ENCODE results near the gene ARF1. TPM values are rescaled to one million over a fixed set of nuclear protein-coding genes. Genes with fewer than 3 reads are reported as not detected.

The ARF1 gene
- polyA plus RNA-seq, 1 donor (not counting 4 experiments of a cell fraction or from before 2014, with no cell fraction given), result 295 TPM

DNA sequence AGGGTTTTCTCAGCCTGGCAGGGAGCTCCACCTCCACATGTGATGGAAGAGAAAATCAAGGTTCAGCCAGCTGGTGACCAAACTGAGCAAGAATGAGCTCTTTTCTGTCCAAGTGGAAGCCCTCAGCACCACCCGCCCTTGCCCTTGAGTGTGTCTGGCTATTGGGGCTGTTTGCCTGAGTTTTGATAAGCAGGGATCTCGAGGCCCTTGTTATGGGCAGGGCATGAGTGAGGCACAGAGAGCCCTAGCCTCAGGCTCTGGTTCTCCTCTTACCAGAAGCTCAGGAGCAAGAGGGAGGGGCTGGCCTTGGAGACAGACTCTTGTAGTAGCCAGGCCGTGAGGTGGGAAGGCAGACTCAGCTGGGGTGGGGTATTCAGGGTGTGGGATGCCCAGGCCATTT is 37.5 kb upstream of the ARF1 start:
- no peaks in the 10 kb centered on the region for H4K20me1 ChIP-seq (ENCODE audit: control insufficient read depth, extremely low read depth, insufficient read depth, low read length)
- peaks cover 2% of the 10 kb centered on the region for H3K9me3 ChIP-seq (ENCODE audit: control insufficient read depth, low read depth, low read length)
- TF ChIP-seq CTCF (optimal IDR thresholded peaks at IDR 0.05 in 1 of 3, IDR thresholded peaks at IDR 0.05 in 1 of 3, conservative IDR thresholded peaks at IDR 0.05 in 1 of 3; ENCODE audit: extremely low read depth in 1 of 3, insufficient read depth in 2 of 3, low read length in 3 of 3) (no peak), EZH2 (IDR thresholded peaks at IDR 0.05; ENCODE audit: low read length) (no peak)
- no peak overlapping the region for H3K4me3 ChIP-seq (ENCODE audit: control insufficient read depth in 2 of 3, extremely low read depth in 1 of 3, insufficient read depth in 2 of 3, low read depth in 1 of 3, low read length in 3 of 3)
- no peaks in the 10 kb centered on the region for H3K9me1 ChIP-seq (ENCODE audit: control insufficient read depth, extremely low read depth, insufficient read depth, low read length)
- peaks cover 12% of the 10 kb centered on the region for H3K27me3 ChIP-seq (ENCODE audit: control insufficient read depth, extremely low read depth, insufficient read depth, low read length)
- no peak for FAIRE-seq
- DNase-seq (ENCODE audit: low read depth, low spot score), result no peak
- no peak overlapping the region for H3K9ac ChIP-seq (ENCODE audit: control insufficient read depth, extremely low read depth, insufficient read depth, low read length)
- H3K79me2 ChIP-seq (ENCODE audit: control insufficient read depth, insufficient read depth, low read length), result no peaks in the 10 kb centered on the region
- dilution Hi-C loops (cut with MboI; ENCODE audit: extremely low pct_ligation_motif_present, low sequenced_read_pairs), result no loop called here
- no peak overlapping the region for H3K27ac ChIP-seq (ENCODE audit: control insufficient read depth, insufficient read depth, low read length)
- H2AFZ ChIP-seq (ENCODE audit: control insufficient read depth, low read length), result no peak overlapping the region
- no peak overlapping the region for H3K4me2 ChIP-seq (ENCODE audit: control insufficient read depth, extremely low read depth, insufficient read depth, low read depth, low read length)
- H3K36me3 ChIP-seq (ENCODE audit: control insufficient read depth in 2 of 2, extremely low read depth in 1 of 2, insufficient read depth in 2 of 2, low read length in 2 of 2), result no peaks in the 10 kb centered on the region
- H3K4me1 ChIP-seq (ENCODE audit: control insufficient read depth, extremely low read depth, insufficient read depth, low read length), result no peaks in the 10 kb centered on the region

DNA sequence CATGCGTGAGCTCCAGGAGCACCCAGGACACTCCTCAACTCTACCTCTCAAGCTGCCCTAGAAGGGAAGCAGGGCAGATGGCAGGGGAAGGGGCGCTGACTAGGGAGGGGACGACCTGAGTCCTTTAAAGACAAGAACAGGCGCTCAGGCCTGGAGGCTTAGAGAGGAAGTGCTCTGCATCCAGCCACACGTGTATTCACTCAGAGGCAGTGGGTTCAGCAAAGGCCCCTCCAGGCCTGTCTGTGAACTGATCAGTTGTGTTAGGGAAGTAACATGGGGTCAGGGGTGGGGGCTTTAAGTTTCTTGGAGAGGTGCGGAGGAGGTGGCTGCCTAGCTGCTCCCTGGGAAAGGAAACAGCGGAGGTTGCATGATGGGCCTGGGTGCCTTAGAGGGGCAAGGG is 37.1 kb upstream of the ARF1 start:
- no peak for DNase-seq (ENCODE audit: low read depth, low spot score)
- Histone ChIP-seq H3K9me3 (ENCODE audit: control insufficient read depth, low read depth, low read length) (peaks cover 2% of the 10 kb centered on the region), H3K4me3 (ENCODE audit: control insufficient read depth in 2 of 3, extremely low read depth in 1 of 3, insufficient read depth in 2 of 3, low read depth in 1 of 3, low read length in 3 of 3) (no peak overlapping the region), H3K9ac (ENCODE audit: control insufficient read depth, extremely low read depth, insufficient read depth, low read length) (no peak overlapping the region), H2AFZ (ENCODE audit: control insufficient read depth, low read length) (no peak overlapping the region), H3K4me1 (ENCODE audit: control insufficient read depth, extremely low read depth, insufficient read depth, low read length) (no peaks in the 10 kb centered on the region), H3K27ac (ENCODE audit: control insufficient read depth, insufficient read depth, low read length) (no peak overlapping the region), H3K79me2 (ENCODE audit: control insufficient read depth, insufficient read depth, low read length) (no peaks in the 10 kb centered on the region), H4K20me1 (ENCODE audit: control insufficient read depth, extremely low read depth, insufficient read depth, low read length) (no peaks in the 10 kb centered on the region), H3K9me1 (ENCODE audit: control insufficient read depth, extremely low read depth, insufficient read depth, low read length) (no peaks in the 10 kb centered on the region), H3K27me3 (ENCODE audit: control insufficient read depth, extremely low read depth, insufficient read depth, low read length) (peaks cover 12% of the 10 kb centered on the region), H3K36me3 (ENCODE audit: control insufficient read depth in 2 of 2, extremely low read depth in 1 of 2, insufficient read depth in 2 of 2, low read length in 2 of 2) (no peaks in the 10 kb centered on the region), H3K4me2 (ENCODE audit: control insufficient read depth, extremely low read depth, insufficient read depth, low read depth, low read length) (no peak overlapping the region)
- no peak for TF ChIP-seq EZH2 (IDR thresholded peaks at IDR 0.05; ENCODE audit: low read length)
- no peak for TF ChIP-seq CTCF (optimal IDR thresholded peaks at IDR 0.05 in 1 of 3, IDR thresholded peaks at IDR 0.05 in 1 of 3, conservative IDR thresholded peaks at IDR 0.05 in 1 of 3; ENCODE audit: extremely low read depth in 1 of 3, insufficient read depth in 2 of 3, low read length in 3 of 3)
- FAIRE-seq, result no peak
- dilution Hi-C loops (cut with MboI; ENCODE audit: extremely low pct_ligation_motif_present, low sequenced_read_pairs), result no loop called here

All from keratinocyte (primary cell).